ENCODE data around the gene DUSP22. TPM values are rescaled to one million over a fixed set of nuclear protein-coding genes. Genes with fewer than 3 reads are reported as not detected.
A peak's percentile ranks its signal among the peaks of the same experiment; 100 is the strongest.
"Not testable (repeated sequence)": the region's sequence is repeated elsewhere in the genome, so short reads cannot be mapped to it uniquely, and the experiment has no call there.

DUSP22 gene, protein sequence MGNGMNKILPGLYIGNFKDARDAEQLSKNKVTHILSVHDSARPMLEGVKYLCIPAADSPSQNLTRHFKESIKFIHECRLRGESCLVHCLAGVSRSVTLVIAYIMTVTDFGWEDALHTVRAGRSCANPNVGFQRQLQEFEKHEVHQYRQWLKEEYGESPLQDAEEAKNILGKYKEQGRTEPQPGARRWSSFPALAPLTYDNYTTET
- total RNA-seq = 10 to 100 TPM; 47.0 to 48.8 TPM
- polyA plus RNA-seq (ENCODE audit: insufficient read length in 6 of 6) = 10 to 100 TPM; 27.3 to 37.0 (median 31.8) TPM
- long read RNA-seq, donor 1, transcript DUSP22-208 (6 exons, 1,166 nt) = major isoform, 8 of 22 reads
- long read RNA-seq, donor 1, transcript DUSP22-202 (7 exons, 3,098 nt) = minor isoform, 7 of 22 reads
- long read RNA-seq, donor 1, partial matches to known transcripts = 0 of 22 reads
- long read RNA-seq, donor 1, other reads (novel, unspliced or antisense) = 0 of 22 reads
- long read RNA-seq, donor 2, transcript DUSP22-202 (7 exons, 3,098 nt) = major isoform, 5 of 13 reads
- long read RNA-seq, donor 2, partial matches to known transcripts = 0 of 13 reads
- long read RNA-seq, donor 2, other reads (novel, unspliced or antisense) = 0 of 13 reads
- long read RNA-seq, donor 3, partial matches to known transcripts = 0 of 5 reads
- long read RNA-seq, donor 3, other reads (novel, unspliced or antisense) = 0 of 5 reads
- long read RNA-seq, donor 4, transcript DUSP22-201 (8 exons, 1,485 nt) = major isoform, 11 of 19 reads
- long read RNA-seq, donor 4, partial matches to known transcripts = 1 of 19 reads
- long read RNA-seq, donor 4, other reads (novel, unspliced or antisense) = 2 of 19 reads
- long read RNA-seq, donor 5, partial matches to known transcripts = 0 of 8 reads
- long read RNA-seq, donor 5, other reads (novel, unspliced or antisense) = 0 of 8 reads
- long read RNA-seq, donor 6, transcript DUSP22-202 (7 exons, 3,098 nt) = major isoform, 6 of 15 reads
- long read RNA-seq, donor 6, transcript DUSP22-201 (8 exons, 1,485 nt) = minor isoform, 5 of 15 reads
- long read RNA-seq, donor 6, partial matches to known transcripts = 0 of 15 reads
- long read RNA-seq, donor 6, other reads (novel, unspliced or antisense) = 0 of 15 reads
- long read RNA-seq, donor 7, partial matches to known transcripts = 5 of 8 reads
- long read RNA-seq, donor 7, other reads (novel, unspliced or antisense) = 0 of 8 reads
- long read RNA-seq, donor 8, transcript DUSP22-202 (7 exons, 3,098 nt) = major isoform, 6 of 14 reads
- long read RNA-seq, donor 8, partial matches to known transcripts = 0 of 14 reads
- long read RNA-seq, donor 8, other reads (novel, unspliced or antisense) = 0 of 14 reads
- long read RNA-seq, donor 9 = 0 reads
- long read RNA-seq, donor 10, transcript DUSP22-201 (8 exons, 1,485 nt) = major isoform, 12 of 19 reads
- long read RNA-seq, donor 10, partial matches to known transcripts = 1 of 19 reads
- long read RNA-seq, donor 10, other reads (novel, unspliced or antisense) = 1 of 19 reads
- long read RNA-seq, donor 11, partial matches to known transcripts = 0 of 9 reads
- long read RNA-seq, donor 11, other reads (novel, unspliced or antisense) = 0 of 9 reads
- long read RNA-seq, donor 12, transcript DUSP22-201 (8 exons, 1,485 nt) = major isoform, 7 of 15 reads
- long read RNA-seq, donor 12, transcript DUSP22-208 (6 exons, 1,166 nt) = minor isoform, 5 of 15 reads
- long read RNA-seq, donor 12, partial matches to known transcripts = 0 of 15 reads
- long read RNA-seq, donor 12, other reads (novel, unspliced or antisense) = 0 of 15 reads

GRCh38 chr6:291697-292505 is at the start of gene DUSP22:
DUSP22 (plus strand) TSS chr6:292487; CDS start chr6:292540, 53 bp downstream.
- Histone ChIP-seq H3K4me1 (peaks cover 13 to 58% of the 10 kb centered on the region in 2 donors), H3K9me3 (no peaks in the 10 kb centered on the region), H3K27me3 (no peaks in the 10 kb centered on the region), H3K27ac (peak within 1 kb of the TSS; percentile 98 to 99), H3K4me3 (peak within 1 kb of the TSS; percentile 57 to 70), H3K36me3 (no peaks in the 10 kb centered on the region)
- TF ChIP-seq CTCF (IDR thresholded peaks at IDR 0.05) = no peak
- ATAC-seq = peak; percentile 82
- intact Hi-C loops (cut with DNase I) = no loop called here
- peak; percentile 84 to 97 (median 91) for DNase-seq

- Histone ChIP-seq H3K27me3 (no peaks in the 10 kb centered on the region), H3K4me3 (no peak overlapping the region), H3K36me3 (no peaks in the 10 kb centered on the region), H3K27ac (no peak overlapping the region), H3K4me1 (no peaks in the 10 kb centered on the region), H3K9me3 (peaks cover 0 to 3% of the 10 kb centered on the region in 2 donors)
- intact Hi-C loops (cut with DNase I) = no loop called here
- TF ChIP-seq CTCF (IDR thresholded peaks at IDR 0.05) = no peak
- ATAC-seq (no peak), DNase-seq (no peak)
Observed at GRCh38 chr6:246352-246751, 45.9 kb upstream of the DUSP22 start.

- no peak overlapping the region for H3K27ac ChIP-seq
- no peak for DNase-seq
- no peaks in the 10 kb centered on the region for H3K36me3 ChIP-seq
- no peak overlapping the region for H3K4me3 ChIP-seq
- intact Hi-C loops (cut with DNase I) = no loop called here
- peaks cover 0 to 3% of the 10 kb centered on the region in 2 donors for H3K9me3 ChIP-seq
- TF ChIP-seq CTCF (IDR thresholded peaks at IDR 0.05) = no peak
- H3K4me1 ChIP-seq = no peaks in the 10 kb centered on the region
- ATAC-seq = no peak
- H3K27me3 ChIP-seq = no peaks in the 10 kb centered on the region
Observed at GRCh38 chr6:247351-247750, 44.9 kb upstream of the DUSP22 start.

- H3K27ac ChIP-seq; ATAC-seq; H3K9me3 ChIP-seq; H3K27me3 ChIP-seq; intact Hi-C loops (cut with DNase I); H3K4me3 ChIP-seq; DNase-seq; H3K4me1 ChIP-seq; H3K36me3 ChIP-seq: not testable (repeated sequence)
Observed at GRCh38 chr6:248046-248445, 44.2 kb upstream of the DUSP22 start.
